A549 (cell line): Measurements from ENCODE around the gene ABHD3. TPM values are rescaled to one million over a fixed set of nuclear protein-coding genes. Genes with fewer than 3 reads are reported as not detected.

ENCODE experiments used
- ATAC-seq, 2 experiments: fragments of 200-7000 bp in 1 of 2; fragments of >200 bp in 1 of 2; cut with Nextera tagmentation in 1 of 2; cut with Tn5 transposase in 1 of 2; 3 replicates each; pipeline versions ENCODE4 v1.8.0 to v1.9.1; 2018 to 2020; ENCODE audit warnings: mild to moderate bottlenecking in 1 of 2, moderate library complexity in 1 of 2
- CTCF ChIA-PET: fragments of 300-600 bp; sonication (Branson Sonifier 250); formaldehyde crosslinking; extraction: SDS; loops from one replicate; lab custom pipeline; 2021; ENCODE audit warnings: antibody characterized with exemption, inconsistent platforms; lab: Yijun Ruan, JAX
- POLR2A ChIA-PET: fragments of 350-600 bp; formaldehyde crosslinking; extraction: SDS; loops from one replicate; lab custom pipeline; 2021; ENCODE audit warnings: antibody characterized with exemption, inconsistent platforms; lab: Yijun Ruan, JAX
- DNase-seq, 2 experiments: peaks; one replicate each; pipeline versions ENCODE4 v3.0.0 to v3.0.0-alpha.2; 2011 to 2016; ENCODE audit warnings: low read depth in 1 of 2, low spot score in 1 of 2
- FAIRE-seq: peaks from 2 replicates; lab custom pipeline; 2011; peaks lifted over from hg19 to GRCh38; lab: Jason Lieb, UNC
- H3K27ac ChIP-seq, 2 experiments: fragments of >200 bp; sonication (Bioruptor Twin); formaldehyde crosslinking; 3 replicates each; pipeline ENCODE4 v1.5.1; 2016 to 2017
- H3K4me1 ChIP-seq: fragments of >200 bp; sonication (Bioruptor Twin); formaldehyde crosslinking; 3 replicates; pipeline ENCODE4 v1.6.1; 2016
- H3K4me2 ChIP-seq: fragments of >200 bp; sonication (Bioruptor Twin); formaldehyde crosslinking; 3 replicates; pipeline ENCODE4 v1.6.1; 2016
- H3K4me3 ChIP-seq: fragments of >200 bp; sonication (Bioruptor Twin); formaldehyde crosslinking; 3 replicates; pipeline ENCODE4 v1.5.1; 2016
- H3K9me3 ChIP-seq: fragments of >200 bp; sonication (Bioruptor Twin); formaldehyde crosslinking; 3 replicates; pipeline ENCODE4 v1.6.1; 2016
- CEBPB ChIP-seq, 2 experiments: fragments of >200 bp in 1 of 2; sonication (Bioruptor Twin) in 1 of 2; formaldehyde crosslinking in 1 of 2; IDR thresholded peaks; 2 replicates each; pipeline ENCODE4 v1.6.1; 2012 to 2016
- CHD2 ChIP-seq: fragments of 150-350 bp; IDR thresholded peaks from 2 replicates; pipeline ENCODE4 v1.6.1; 2014; ENCODE audit warnings: low read length; ENCODE audit not compliant: partially characterized antibody
- CTCF ChIP-seq: fragments of >200 bp; sonication (Bioruptor Twin); formaldehyde crosslinking; IDR thresholded peaks from 3 replicates; pipeline ENCODE4 v1.5.1; 2016
- EHMT2 ChIP-seq: fragments of 200-600 bp; sonication (generic); IDR thresholded peaks from 2 replicates; pipeline ENCODE4 v1.6.1; 2016; ENCODE audit warnings: antibody characterized with exemption, low read depth, mild to moderate bottlenecking, moderate library complexity
- ELK1 ChIP-seq: fragments of 150-350 bp; IDR thresholded peaks from 2 replicates; pipeline ENCODE4 v1.6.1; 2014; ENCODE audit warnings: low read depth, mild to moderate bottlenecking, low read length
- FOSL2 ChIP-seq, 2 experiments: fragments of 450-650 bp in 1 of 2; fragments of >200 bp in 1 of 2; sonication (Bioruptor Twin) in 1 of 2; formaldehyde crosslinking; IDR thresholded peaks; 2 replicates each; pipeline versions ENCODE4 v1.5.0 to v1.6.1; 2016 to 2020; ENCODE audit warnings: mild to moderate bottlenecking in 1 of 2, moderate library complexity in 1 of 2
- GATA3 ChIP-seq: IDR thresholded peaks from 2 replicates; pipeline ENCODE4 v1.6.1; 2012; ENCODE audit warnings: borderline replicate concordance
- HDAC2 ChIP-seq: fragments of 200-600 bp; sonication (generic); IDR thresholded peaks from 2 replicates; pipeline ENCODE4 v1.6.1; 2016
- HES2 ChIP-seq: fragments of >200 bp; sonication (Bioruptor Twin); formaldehyde crosslinking; IDR thresholded peaks from 2 replicates; pipeline ENCODE4 v1.6.1; 2016
- JUN ChIP-seq, 2 experiments: fragments of >200 bp; sonication (Bioruptor Twin); formaldehyde crosslinking; IDR thresholded peaks; 2 replicates in 1 of 2; 3 replicates in 1 of 2; pipeline ENCODE4 v1.6.1; 2016 to 2017
- KDM1A ChIP-seq: fragments of 200-600 bp; sonication (generic); IDR thresholded peaks from 2 replicates; pipeline ENCODE4 v1.6.1; 2016; ENCODE audit warnings: low read depth, mild to moderate bottlenecking
- MAFK ChIP-seq: fragments of 450-650 bp; IDR thresholded peaks from 2 replicates; pipeline ENCODE4 v1.6.1; 2014; ENCODE audit not compliant: partially characterized antibody
- MAX ChIP-seq: IDR thresholded peaks from 2 replicates; pipeline ENCODE4 v1.6.1; 2012
- MYC ChIP-seq: IDR thresholded peaks from 2 replicates; pipeline ENCODE4 v1.6.1; 2012; ENCODE audit warnings: mild to moderate bottlenecking, inconsistent platforms, low read length, improper control_type of control experiment, borderline replicate concordance
- PBX3 ChIP-seq: IDR thresholded peaks from 2 replicates; pipeline ENCODE4 v1.6.1; 2012
- POLR2A ChIP-seq: IDR thresholded peaks from 2 replicates; pipeline ENCODE4 v1.6.1; 2012; ENCODE audit warnings: mild to moderate bottlenecking, low read length
- RAD21 ChIP-seq, 2 experiments: fragments of >200 bp in 1 of 2; sonication (Bioruptor Twin) in 1 of 2; formaldehyde crosslinking in 1 of 2; IDR thresholded peaks in 1 of 2; conservative IDR thresholded peaks in 1 of 2; 2 replicates in 1 of 2; 3 replicates in 1 of 2; pipeline ENCODE4 v1.6.1; 2012 to 2018; ENCODE audit warnings: inconsistent platforms in 1 of 2
- RARB ChIP-seq: fragments of 250-450 bp; sonication (Bioruptor Pico); IDR thresholded peaks from 2 replicates; pipeline ENCODE4 v1.8.0; 2021; ENCODE audit warnings: mild to moderate bottlenecking, moderate library complexity
- REST ChIP-seq: fragments of 200-600 bp; sonication (generic); IDR thresholded peaks from 2 replicates; pipeline ENCODE4 v1.6.1; 2016; ENCODE audit warnings: antibody characterized with exemption, mild to moderate bottlenecking, moderate library complexity
- SMC3 ChIP-seq: fragments of >200 bp; sonication (Bioruptor Twin); formaldehyde crosslinking; IDR thresholded peaks from 3 replicates; pipeline ENCODE4 v1.6.1; 2018; ENCODE audit warnings: inconsistent platforms
- TFCP2L1 ChIP-seq: fragments of 250-450 bp; sonication (Bioruptor Pico); IDR thresholded peaks from 2 replicates; pipeline ENCODE4 v1.5.0; 2021; ENCODE audit warnings: mild to moderate bottlenecking
- TP53 ChIP-seq: fragments of 250-450 bp; sonication (Bioruptor Pico); IDR thresholded peaks from 2 replicates; pipeline ENCODE4 v1.5.0; 2021; ENCODE audit warnings: mild to moderate bottlenecking, moderate library complexity
- ZSCAN20 ChIP-seq: fragments of 250-450 bp; sonication (Bioruptor Pico); IDR thresholded peaks from 2 replicates; pipeline ENCODE4 v1.8.0; 2022; ENCODE audit warnings: mild to moderate bottlenecking, moderate library complexity
- WGBS: methylation state at CpG from one replicate; pipeline ENCODE4 v1.1.6; 2017; ENCODE audit errors: missing lambda C conversion rate; 5-methylcytosine and 5-hydroxymethylcytosine counted together
- polyA plus RNA-seq, 4 experiments: library from polyadenylated mRNA; depleted of rRNA in 3 of 4; stranded (reverse); fragments of >200 nt; fragmentation: RNase III in 1 of 4; extraction: RNeasy Plus Mini Kit Qiagen cat#74134 plus additional on column Dnase treatment in 1 of 4; gene quantifications; 2 replicates in 3 of 4; 3 replicates in 1 of 4; pipeline ENCODE4 v1.2.3, GENCODE V29; 2011 to 2017

Gene ABHD3
- polyA plus RNA-seq, 2 of the 4 experiments (the other 2 are of a cell fraction): 24.4 to 28.0 TPM

- ATAC-seq: no peak
- no peak for FAIRE-seq
- Histone ChIP-seq H3K9me3 (peaks cover 8% of the 10 kb centered on the region), H3K4me2 (no peak overlapping the region), H3K4me1 (0 out of 3 replicates have a peak, but pooled peaks cover 5% of the 10 kb centered on the region), H3K27ac (no peak overlapping the region), H3K4me3 (no peak overlapping the region)
- DNase-seq: no peak
- ChIA-PET POLR2A (no interaction called here), CTCF (interaction anchor here (0.9 to 1.2 kb wide), 3 partner anchors 11 to 81 kb away, joined by 3 read pairs; partner anchors contain the start of genes ABHD3 and SNRPD1)
- TF ChIP-seq GATA3: no peak
- TF ChIP-seq CEBPB (IDR thresholded peaks at IDR 0.05): no peak
- no peak for TF ChIP-seq ELK1
- TF ChIP-seq SMC3: no peak
- TF ChIP-seq MAX: no peak
- no peak for TF ChIP-seq POLR2A
- TF ChIP-seq RAD21 (conservative IDR thresholded peaks at IDR 0.05 in 1 of 2, IDR thresholded peaks at IDR 0.05 in 1 of 2): no peak
- 97% methylated on average over 2 of the region's 2 CpGs for WGBS
Observed at GRCh38 chr18:21693322-21693721, 11.3 kb downstream of the ABHD3 start.

GRCh38 chr18:21689736-21690135, 14.8 kb downstream of the ABHD3 start:
- Histone ChIP-seq H3K27ac (no peak overlapping the region), H3K4me1 (peaks cover 6% of the 10 kb centered on the region; the same call in 1 of the 3 replicates), H3K9me3 (peaks cover 8% of the 10 kb centered on the region), H3K4me3 (no peak overlapping the region), H3K4me2 (no peak overlapping the region)
- ChIA-PET CTCF (interaction anchor here (0.5 kb wide), 1 partner anchor 88 kb away, joined by 3 read pairs; no protein-coding TSS in a partner anchor), POLR2A (interaction anchor here (0.7 kb wide), 1 partner anchor 18 kb away, joined by 12 read pairs; no protein-coding TSS in a partner anchor)
- ATAC-seq (no peak), DNase-seq (no peak), FAIRE-seq (no peak)
- 100% methylated on average over 1 of the region's 1 CpG for WGBS
- no peak for TF ChIP-seq ZSCAN20 (CRISPR knock-in tag)
- TF ChIP-seq TFCP2L1 (CRISPR knock-in tag): no peak
- TF ChIP-seq MAX: no peak
- no peak for TF ChIP-seq REST
- TF ChIP-seq PBX3: no peak
- no peak for TF ChIP-seq SMC3
- no peak for TF ChIP-seq MYC
- no peak for TF ChIP-seq TP53 (CRISPR knock-in tag)
- TF ChIP-seq EHMT2: no peak
- no peak for TF ChIP-seq HDAC2
- TF ChIP-seq RAD21 (conservative IDR thresholded peaks at IDR 0.05 in 1 of 2, IDR thresholded peaks at IDR 0.05 in 1 of 2): no peak
- TF ChIP-seq CEBPB (IDR thresholded peaks at IDR 0.05): no peak
- TF ChIP-seq HES2: no peak
- no peak for TF ChIP-seq RARB (CRISPR knock-in tag)
- no peak for TF ChIP-seq JUN (IDR thresholded peaks at IDR 0.05)
- no peak for TF ChIP-seq FOSL2 (IDR thresholded peaks at IDR 0.05)
- no peak for TF ChIP-seq FOSL2 (CRISPR knock-in tag; IDR thresholded peaks at IDR 0.05)
- TF ChIP-seq MAFK: no peak
- TF ChIP-seq CHD2: no peak
- TF ChIP-seq CTCF: no peak
- TF ChIP-seq KDM1A: no peak
